ENCODE measurements around the gene FREM2. TPM values are rescaled to one million over a fixed set of nuclear protein-coding genes. Genes with fewer than 3 reads are reported as not detected.

Gene FREM2
- total RNA-seq, 2 experiments from 2014 or later = not detected

- CTCF ChIA-PET (ENCODE audit: unreplicated experiment) = no interaction called here
- Histone ChIP-seq H2AFZ (ENCODE audit: low read length) (no peak overlapping the region), H4K20me1 (ENCODE audit: insufficient read depth, low read length) (no peaks in the 10 kb centered on the region), H3K36me3 (ENCODE audit: insufficient read depth, low read length) (no peaks in the 10 kb centered on the region), H3K79me2 (ENCODE audit: insufficient read depth, low read depth, low read length) (no peaks in the 10 kb centered on the region), H3K9me2 (ENCODE audit: insufficient read depth, low read length) (no peaks in the 10 kb centered on the region), H3K27ac (ENCODE audit: low read depth, low read length, poor library complexity, severe bottlenecking) (no peak overlapping the region), H3K4me2 (ENCODE audit: low read length) (no peak overlapping the region), H3K4me3 (ENCODE audit: low read depth, low read length, poor library complexity, severe bottlenecking) (no peak overlapping the region), H3K9me3 (ENCODE audit: low read length) (no peaks in the 10 kb centered on the region), H3K4me1 (ENCODE audit: insufficient read depth, low read length, poor library complexity, severe bottlenecking) (no peaks in the 10 kb centered on the region)
- TF ChIP-seq CTCF (conservative IDR thresholded peaks at IDR 0.05; ENCODE audit: low read length) = no peak
- no peak for TF ChIP-seq EZH2phosphoT487 (IDR thresholded peaks at IDR 0.05; ENCODE audit: borderline replicate concordance, low read depth, low read length)
- POLR2A ChIA-PET = no interaction called here
- DNase-seq (ENCODE audit: low spot score) = no peak
- intact Hi-C loops (cut with micrococcal nuclease; ENCODE audit: unreplicated experiment) = no loop called here
- BruUV-seq (replicated peaks) = no TSS peak
Observed at GRCh38 chr13:38888309-38888708, 201.4 kb downstream of the FREM2 start.

GRCh38 chr13:38895075-38895474 is 208.2 kb downstream of the FREM2 start:
- Histone ChIP-seq H3K36me3 (ENCODE audit: insufficient read depth, low read length) (no peaks in the 10 kb centered on the region), H3K4me3 (ENCODE audit: low read depth, low read length, poor library complexity, severe bottlenecking) (no peak overlapping the region), H2AFZ (ENCODE audit: low read length) (no peak overlapping the region), H3K79me2 (ENCODE audit: insufficient read depth, low read depth, low read length) (no peaks in the 10 kb centered on the region), H3K4me2 (ENCODE audit: low read length) (no peak overlapping the region), H3K27ac (ENCODE audit: low read depth, low read length, poor library complexity, severe bottlenecking) (no peak overlapping the region), H3K9me3 (ENCODE audit: low read length) (no peaks in the 10 kb centered on the region), H4K20me1 (ENCODE audit: insufficient read depth, low read length) (no peaks in the 10 kb centered on the region), H3K9me2 (ENCODE audit: insufficient read depth, low read length) (no peaks in the 10 kb centered on the region), H3K4me1 (ENCODE audit: insufficient read depth, low read length, poor library complexity, severe bottlenecking) (no peaks in the 10 kb centered on the region)
- no peak for TF ChIP-seq CTCF (conservative IDR thresholded peaks at IDR 0.05; ENCODE audit: low read length)
- TF ChIP-seq EZH2phosphoT487 (IDR thresholded peaks at IDR 0.05; ENCODE audit: borderline replicate concordance, low read depth, low read length) = no peak
- BruUV-seq (replicated peaks) = no TSS peak
- ChIA-PET POLR2A (no interaction called here), CTCF (ENCODE audit: unreplicated experiment) (no interaction called here)
- intact Hi-C loops (cut with micrococcal nuclease; ENCODE audit: unreplicated experiment) = no loop called here
- no peak for DNase-seq (ENCODE audit: low spot score)

GRCh38 chr13:38897521-38897920 is 210.6 kb downstream of the FREM2 start:
- intact Hi-C loops (cut with micrococcal nuclease; ENCODE audit: unreplicated experiment) = no loop called here
- Histone ChIP-seq H4K20me1 (ENCODE audit: insufficient read depth, low read length) (no peaks in the 10 kb centered on the region), H2AFZ (ENCODE audit: low read length) (no peak overlapping the region), H3K27ac (ENCODE audit: low read depth, low read length, poor library complexity, severe bottlenecking) (no peak overlapping the region), H3K4me2 (ENCODE audit: low read length) (no peak overlapping the region), H3K9me3 (ENCODE audit: low read length) (no peaks in the 10 kb centered on the region), H3K4me1 (ENCODE audit: insufficient read depth, low read length, poor library complexity, severe bottlenecking) (no peaks in the 10 kb centered on the region), H3K36me3 (ENCODE audit: insufficient read depth, low read length) (no peaks in the 10 kb centered on the region), H3K4me3 (ENCODE audit: low read depth, low read length, poor library complexity, severe bottlenecking) (no peak overlapping the region), H3K9me2 (ENCODE audit: insufficient read depth, low read length) (no peaks in the 10 kb centered on the region), H3K79me2 (ENCODE audit: insufficient read depth, low read depth, low read length) (no peaks in the 10 kb centered on the region)
- no peak for DNase-seq (ENCODE audit: low spot score)
- POLR2A ChIA-PET = interaction anchor here (0.6 to 1.5 kb wide), 3 partner anchors 9 to 163 kb away, joined by 3 to 4 read pairs (median 4); no protein-coding TSS in a partner anchor
- CTCF ChIA-PET (ENCODE audit: unreplicated experiment) = no interaction called here
- no TSS peak for BruUV-seq (replicated peaks)
- no peak for TF ChIP-seq CTCF (conservative IDR thresholded peaks at IDR 0.05; ENCODE audit: low read length)
- no peak for TF ChIP-seq EZH2phosphoT487 (IDR thresholded peaks at IDR 0.05; ENCODE audit: borderline replicate concordance, low read depth, low read length)

All from OCI-LY7 (cell line).